ENCODE measurements around the gene IQSEC1.

Gene IQSEC1

DNA sequence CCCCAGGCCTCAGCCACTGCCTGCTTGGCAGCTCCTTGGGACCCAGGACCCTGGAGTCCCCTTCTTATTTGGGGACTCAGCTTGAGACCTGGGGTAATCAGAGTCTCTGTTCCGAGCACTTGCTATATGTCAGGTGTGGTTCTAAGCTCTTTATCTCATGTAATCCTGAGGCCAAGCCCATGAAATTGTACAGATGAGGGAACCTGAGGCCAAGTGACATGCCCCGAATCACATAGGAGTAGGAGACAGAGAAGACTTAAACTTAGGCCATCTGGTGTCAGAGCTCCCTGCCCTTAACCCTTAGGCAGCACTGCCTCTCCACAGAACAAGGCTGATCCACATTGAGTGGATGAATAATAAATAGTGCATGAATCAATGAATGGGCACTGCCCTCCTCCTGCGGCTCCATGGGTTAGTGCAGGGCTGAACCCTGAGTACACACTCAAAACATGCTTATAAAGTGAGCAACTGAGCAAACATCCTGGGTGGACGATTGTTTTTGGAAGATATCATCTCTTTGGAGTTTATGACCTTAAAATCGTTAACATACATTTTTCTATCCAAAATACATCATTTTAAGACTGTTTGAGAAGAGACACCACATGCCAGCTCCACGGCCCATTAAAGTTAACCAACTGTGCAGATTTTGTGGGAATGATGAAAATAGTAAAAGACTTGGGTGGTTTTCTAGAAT, 33.2 kb upstream of the IQSEC1 start:
- no peak for DNase-seq (ENCODE audit: low read depth)

DNA sequence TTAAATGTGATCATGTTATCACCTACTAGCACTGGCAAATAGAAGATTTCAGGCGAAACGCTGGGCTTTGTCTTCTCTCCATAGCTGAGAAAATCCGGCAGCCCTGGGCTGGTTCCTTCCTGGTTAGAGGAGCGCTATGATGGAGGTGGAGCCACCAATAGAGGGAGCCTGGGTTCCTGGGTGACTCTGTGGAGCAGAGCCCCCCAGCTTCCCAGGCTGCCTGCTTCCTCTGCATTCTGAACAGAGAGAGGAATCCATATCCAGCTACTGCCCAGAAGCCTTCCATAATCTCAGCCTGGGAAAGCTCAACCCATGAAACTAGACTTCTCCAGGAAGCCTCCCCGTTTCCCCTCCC, 32.6 kb upstream of the IQSEC1 start:
- no peak for DNase-seq (ENCODE audit: low read depth)

DNA sequence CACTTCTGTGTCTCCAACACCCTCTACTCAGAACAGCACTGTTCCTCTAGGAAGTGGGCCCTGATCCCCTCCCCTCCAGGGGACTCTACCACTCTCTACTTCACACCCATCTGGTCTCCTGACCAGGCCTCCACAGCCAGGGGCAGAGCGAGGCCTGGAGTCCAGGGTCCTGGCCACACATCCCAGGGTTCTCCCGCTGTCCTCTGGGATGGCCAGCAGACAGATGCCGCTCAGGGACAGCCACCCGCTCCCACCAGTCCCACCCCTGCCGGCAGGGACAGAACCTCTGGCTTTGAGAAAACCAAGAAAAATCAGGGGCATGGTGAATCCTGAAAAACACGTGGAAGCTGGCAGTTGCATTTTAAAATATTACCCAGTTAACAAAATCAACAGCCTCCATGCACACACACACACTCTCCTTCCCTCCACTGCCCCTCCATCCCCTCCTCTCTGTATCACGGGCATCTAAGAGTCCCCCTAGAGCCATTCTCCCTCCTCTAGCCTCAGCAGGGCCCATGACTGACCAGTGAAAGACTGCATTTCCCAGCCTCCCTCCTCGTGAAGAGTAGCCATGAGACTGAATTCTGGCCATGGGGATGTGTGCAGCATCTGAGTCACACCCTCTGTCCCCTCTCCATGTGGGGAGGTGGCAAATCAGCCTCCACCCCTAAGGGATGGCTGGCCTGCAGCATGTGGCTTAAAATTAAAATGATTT, 32.1 kb upstream of the IQSEC1 start:
- DNase-seq (ENCODE audit: low read depth) = no peak

DNA sequence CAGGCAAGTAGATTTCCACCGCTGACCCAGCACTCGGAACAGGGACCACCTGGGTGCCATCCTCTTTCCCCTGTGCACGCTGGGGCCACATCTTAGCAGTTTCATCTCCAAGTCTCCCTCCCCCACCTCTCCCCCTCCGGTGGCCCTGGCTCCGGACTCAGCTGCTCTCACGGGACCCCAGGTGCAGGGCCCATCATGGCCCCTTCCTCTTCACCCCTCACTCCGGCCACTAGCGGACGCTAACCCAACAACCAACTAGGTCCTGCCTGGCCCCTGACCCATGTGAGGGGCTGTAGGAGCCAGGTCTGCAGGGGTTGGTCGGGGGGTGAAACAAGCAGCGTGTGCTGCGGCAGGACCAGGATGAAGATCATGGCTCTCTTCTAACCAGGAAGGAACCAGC, 31.3 kb upstream of the IQSEC1 start:
- DNase-seq (ENCODE audit: low read depth) = no peak

DNA sequence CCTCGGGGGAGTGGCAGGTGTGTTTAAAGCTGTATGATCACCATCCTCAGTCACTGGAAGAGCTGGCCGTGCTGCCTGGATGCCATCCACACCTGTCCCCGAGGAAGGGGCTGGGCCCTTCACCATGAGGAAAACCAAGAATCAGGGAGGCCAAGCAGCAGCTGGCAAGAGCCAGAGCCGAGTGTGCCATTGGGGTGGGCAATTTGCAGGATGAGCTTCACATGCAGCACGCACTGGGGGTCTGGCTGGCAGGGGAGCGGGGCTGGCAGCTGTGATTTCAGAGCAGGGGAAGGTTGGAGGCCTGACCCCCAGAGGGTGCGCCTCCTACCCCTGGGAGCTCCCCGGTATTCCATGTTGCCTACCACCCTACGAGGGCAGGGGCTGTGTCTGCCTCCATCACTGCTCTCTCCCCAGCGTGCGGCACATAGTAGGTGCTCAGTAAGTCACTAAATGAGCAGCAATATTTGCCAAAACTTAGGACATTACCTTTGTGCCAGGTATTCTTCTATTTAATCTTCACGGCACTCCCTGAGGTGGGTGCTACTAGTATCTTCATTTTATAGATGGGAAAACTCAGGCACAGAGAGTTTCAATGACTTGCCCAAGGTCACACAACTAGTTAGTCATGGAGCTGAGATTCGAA, 30.3 kb upstream of the IQSEC1 start:
- no peak for DNase-seq (ENCODE audit: low read depth)

DNA sequence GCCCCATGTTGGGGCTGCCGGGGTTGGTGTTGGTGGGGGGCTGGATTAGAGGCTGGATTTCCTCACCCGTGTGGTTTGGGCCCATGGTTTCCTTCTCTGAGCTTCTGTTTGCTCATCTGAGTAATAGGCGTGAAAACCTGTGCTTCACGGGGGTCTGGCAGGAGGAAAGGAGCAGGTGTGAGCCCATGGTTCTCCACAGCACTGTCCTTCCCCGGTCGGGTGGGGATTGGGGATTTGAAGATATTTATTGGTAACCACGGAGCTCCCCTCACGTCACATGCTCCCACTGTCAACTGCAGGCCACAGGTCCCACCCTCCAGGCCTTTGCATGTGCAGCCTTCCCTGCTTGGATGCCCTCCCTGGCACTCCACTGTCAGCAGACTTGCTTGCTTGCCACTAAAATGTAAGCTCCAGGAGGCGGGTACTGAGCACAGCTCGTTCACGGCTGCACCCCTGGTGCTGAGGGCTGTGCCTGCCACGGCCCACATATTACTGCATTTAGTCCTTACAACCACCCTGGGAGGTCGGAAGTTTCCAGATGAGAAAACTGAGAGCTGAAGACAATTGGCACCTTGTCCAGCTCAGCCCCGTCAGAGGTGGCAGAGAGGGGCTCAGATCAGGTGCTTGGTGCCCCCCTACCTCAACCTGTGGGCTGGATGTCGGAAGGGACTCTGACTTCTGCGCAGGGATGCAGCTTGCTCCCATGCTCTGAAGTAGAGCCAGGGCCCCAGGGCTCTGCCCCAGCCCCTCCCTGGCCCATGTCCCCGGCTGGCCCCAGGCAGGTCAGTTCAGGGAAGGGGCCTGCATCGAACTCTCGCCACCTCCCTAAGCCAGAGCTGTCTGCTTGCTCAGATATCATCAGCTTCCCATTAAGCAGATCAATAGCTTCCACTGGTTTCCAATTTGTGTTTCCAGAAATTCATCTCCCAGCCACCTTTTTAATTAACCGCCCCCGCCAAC, 29.4 kb upstream of the IQSEC1 start:
- DNase-seq (ENCODE audit: low read depth) = no peak

DNA sequence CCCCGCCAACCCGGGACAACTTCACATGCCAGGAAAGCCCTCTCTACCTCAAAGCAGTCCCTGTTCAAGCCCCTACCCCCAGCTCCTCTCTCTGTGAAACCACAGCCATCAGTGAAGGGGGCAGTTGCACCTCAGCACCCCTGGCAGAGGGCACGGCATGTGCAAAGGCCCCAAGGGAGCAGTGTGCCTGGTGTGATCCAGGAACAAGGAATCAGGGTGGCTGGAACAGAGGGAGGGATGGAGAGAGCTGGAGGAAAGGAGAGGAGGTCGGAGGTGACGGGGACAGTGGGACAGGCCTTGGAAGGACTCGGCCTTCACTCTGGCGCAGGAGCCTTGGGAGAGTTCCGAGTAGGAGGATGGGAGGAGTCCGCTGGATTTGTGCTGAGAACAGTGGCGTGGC, 26.5 kb upstream of the IQSEC1 start:
- DNase-seq (ENCODE audit: low read depth) = no peak

DNA sequence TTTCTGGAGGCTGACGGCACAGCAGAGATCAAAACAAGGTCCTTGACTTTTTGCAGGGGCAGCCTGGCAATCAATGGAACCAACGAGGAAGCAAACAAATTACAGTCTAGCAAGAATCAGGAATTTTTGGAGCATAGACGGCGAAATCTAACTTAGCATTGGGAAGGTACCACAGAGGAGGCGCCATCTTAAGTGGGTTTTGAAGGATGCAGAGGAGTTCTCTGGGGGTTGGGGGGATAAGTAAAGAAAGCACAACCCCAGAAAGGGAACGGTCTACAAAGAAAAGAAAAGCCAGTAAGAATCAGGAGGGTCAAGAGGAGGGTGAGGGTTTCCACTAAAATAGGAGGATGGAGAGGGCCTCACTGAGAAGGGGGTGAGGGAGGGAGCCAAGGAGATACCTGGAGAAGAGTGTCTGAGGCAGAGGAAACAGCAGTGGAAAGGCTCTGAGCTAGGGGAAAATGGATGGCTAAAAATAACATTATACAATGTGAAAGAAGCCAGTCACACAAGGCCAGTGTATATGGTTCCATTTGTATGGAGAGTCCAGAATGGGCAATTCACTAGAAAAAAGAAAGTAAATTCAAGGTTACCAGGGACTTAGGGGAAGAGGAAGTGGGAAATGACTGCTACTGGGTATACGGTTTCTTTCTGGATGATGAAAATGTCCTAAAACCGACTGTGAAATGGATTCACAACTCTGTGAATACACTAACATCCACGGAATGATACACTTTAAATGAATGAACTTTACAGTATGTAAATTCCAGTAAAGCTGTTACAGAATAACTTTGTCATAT, 25.2 kb upstream of the IQSEC1 start:
- DNase-seq (ENCODE audit: low read depth) = no peak

DNA sequence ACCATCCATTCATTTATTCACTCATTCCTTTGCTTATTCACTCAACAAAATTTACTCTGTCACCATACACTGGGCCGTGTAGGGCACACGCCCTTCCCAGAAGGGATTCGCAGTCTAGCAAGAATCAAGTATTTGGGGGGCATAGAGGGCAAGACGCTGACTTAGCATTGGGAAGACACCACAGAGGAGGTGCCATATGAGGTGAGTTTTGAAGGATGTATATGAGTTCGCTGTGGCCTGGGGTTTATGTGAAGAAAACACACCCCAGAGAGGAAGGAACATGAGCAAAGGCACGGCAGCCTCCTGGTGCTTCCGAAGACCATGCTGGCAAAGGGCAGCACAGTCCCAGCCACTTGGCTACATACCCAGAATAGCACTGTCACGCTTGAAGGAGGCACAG, 23.1 kb upstream of the IQSEC1 start:
- no peak for DNase-seq (ENCODE audit: low read depth)

DNA sequence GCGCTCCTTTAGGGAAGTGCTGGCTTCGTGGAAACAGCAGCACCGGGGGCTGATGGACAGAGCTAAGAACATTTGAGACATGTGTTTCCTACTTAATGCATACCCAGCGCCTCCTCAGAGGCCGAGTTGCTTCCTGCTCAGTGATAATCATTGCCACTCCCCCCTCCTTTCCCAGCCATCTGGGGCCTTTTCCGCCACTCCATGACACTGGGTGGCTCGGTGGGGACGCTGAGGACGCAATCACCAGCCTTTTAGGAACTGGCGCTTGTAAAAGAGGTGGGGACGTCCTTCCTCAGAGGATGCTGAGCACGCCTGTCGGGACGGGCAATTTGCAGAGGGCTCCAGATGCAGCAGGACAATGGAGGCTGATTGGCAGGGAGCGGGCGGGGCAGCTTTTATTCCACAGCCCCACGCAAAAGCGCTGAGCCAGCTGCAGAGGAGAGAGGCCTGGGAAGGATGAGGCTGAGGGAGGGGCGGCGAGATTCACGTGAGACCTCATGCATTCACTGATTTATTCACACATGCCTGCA, 22.2 kb upstream of the IQSEC1 start:
- no peak for DNase-seq (ENCODE audit: low read depth)

DNA sequence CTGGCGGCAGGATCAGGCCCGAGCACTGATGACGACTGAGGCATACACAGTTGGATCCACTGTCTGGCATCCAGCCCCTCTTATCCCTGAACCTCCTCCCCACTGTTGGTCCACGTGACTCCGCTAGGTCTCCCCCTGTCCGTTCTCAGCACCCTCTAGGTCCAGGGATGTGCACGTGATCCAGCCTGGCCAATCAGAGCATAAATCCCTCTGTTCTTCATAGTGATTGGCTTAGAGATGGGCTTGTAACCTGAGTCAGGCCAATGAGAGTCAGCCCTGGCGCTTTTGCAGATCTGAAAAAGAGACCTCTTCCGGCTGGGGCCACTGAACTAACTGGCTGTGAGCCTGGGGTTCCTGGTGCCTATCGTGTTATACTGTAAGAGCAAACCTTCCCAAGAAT, 20.5 kb upstream of the IQSEC1 start:
- no peak for DNase-seq (ENCODE audit: low read depth)

DNA sequence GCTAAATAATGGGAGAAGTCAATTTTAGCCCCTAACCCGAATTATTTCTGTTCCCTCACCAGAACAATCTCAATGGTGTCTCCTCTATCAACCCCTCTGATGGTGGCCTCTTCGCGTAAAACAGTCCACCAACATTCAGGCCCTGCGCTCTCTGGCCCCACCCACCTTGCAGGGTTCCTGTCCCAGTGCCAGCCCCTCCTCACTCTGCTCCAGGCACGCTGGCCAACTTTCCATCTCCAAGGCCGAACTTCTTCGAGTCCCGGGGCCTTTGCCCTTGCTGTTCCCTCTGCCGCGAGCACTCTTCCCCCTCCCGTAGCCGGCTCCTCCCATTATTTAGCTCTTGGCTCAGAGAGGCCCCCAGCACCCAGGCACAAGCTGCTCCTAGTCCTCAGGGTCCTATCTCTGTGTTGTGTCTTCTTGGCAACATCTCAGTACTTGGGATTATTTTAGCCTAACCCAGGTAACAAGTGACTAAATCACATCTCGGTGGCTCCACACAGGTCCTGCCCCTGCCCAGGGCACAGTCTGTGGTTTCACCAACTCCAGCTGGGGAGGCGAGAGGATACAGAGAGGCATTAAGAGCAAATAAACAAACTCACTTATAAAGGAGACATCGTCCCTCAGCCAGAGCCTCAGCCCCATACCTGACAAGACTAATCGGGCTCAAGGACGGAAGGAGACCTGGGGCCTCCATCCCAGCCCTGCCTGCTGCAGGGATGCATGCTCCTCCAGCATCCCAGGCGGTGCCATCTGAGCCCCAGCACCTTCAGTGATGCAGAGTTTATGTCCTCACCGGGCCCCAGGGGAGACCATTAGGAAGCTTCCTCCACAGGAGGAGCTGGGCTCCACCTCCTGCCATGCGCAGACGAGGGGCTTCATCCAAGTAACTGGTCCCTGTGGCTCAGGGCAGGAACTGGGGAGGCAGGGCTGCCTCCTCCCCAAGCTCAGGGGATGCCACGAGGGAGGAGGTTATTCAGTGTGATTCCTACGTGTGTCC, 19.7 kb upstream of the IQSEC1 start:
- DNase-seq (ENCODE audit: low read depth) = no peak

DNA sequence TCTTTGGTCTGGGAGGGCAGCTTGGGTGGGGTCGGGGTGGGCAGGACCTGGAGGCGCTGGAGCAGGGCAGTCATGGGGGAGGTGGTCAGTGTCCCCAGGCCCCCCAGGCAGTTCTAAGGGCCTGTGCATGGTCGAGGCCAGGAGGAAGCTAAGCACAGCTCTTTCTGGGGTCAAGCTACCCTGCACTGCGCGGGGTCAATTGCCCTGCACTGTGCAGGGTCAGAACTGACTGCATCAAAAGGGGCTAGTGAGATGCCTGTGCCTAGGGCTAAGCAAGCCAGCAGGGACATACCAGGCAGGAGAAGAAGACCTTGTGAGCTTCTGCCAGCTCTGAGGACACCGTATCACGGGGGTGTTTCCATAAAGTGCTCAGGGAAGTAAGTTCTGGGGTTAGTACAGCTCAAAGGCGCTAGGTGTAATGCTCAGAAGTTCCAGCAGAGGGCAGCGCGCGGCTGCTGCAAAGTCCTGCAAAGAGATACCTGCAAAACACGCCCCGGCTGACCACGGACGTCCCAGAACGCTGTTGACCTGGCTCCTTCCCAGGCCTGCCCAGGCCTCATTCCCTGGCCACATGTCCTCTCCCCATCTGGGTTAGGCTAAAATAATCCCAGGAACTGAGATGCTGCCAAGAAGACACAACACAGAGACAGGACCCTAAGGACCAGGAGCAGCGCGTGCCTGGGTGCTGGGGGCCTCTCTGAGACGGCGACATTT, 18.8 kb upstream of the IQSEC1 start:
- DNase-seq (ENCODE audit: low read depth) = peak; percentile 61

DNA sequence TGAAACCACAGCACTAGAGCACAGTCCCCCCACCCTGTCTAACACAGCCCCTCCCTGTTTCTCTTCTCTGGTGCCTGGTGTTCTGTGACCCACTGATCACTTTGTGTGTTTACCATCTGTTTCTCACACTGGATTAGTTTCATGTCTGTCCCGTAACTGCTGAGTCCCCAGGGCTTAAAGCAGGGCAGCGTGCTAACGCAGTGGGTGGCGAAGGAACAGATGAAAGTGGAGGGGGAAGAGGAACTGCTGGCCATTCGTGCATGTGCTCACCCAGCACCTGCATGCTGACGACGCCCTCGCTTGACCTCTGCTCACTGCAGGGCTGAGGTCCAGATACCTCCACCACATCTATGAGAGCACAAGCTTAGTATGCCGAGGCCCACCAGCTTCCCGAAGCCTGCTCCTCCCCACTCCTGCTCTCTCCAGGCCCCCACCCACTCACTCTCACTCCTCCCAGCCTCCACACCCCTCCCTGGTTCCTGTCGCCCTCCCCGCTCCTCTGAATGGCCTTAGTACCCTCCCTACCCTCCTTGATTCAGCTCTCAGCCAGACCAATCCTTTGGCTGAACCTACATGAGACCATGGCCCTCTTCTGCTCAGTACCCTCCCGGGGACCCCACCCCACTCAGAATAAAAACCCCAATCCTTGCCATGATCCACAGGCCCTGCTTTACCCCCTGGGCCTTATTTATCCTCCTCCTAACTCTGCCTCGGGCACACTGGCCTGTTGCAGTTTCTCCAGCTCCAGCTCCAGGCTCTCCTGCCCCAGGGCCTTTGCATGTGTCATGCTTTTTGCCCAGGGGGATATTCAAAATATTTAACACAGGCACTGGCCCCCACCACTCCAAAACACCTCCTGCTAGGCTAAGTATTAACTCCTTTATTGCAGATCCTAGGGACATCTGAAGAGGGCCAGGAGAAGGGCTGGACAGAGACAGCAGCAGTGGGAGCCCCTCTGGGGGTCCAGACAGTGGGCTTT, 15.1 kb upstream of the IQSEC1 start:
- no peak for DNase-seq (ENCODE audit: low read depth)

DNA sequence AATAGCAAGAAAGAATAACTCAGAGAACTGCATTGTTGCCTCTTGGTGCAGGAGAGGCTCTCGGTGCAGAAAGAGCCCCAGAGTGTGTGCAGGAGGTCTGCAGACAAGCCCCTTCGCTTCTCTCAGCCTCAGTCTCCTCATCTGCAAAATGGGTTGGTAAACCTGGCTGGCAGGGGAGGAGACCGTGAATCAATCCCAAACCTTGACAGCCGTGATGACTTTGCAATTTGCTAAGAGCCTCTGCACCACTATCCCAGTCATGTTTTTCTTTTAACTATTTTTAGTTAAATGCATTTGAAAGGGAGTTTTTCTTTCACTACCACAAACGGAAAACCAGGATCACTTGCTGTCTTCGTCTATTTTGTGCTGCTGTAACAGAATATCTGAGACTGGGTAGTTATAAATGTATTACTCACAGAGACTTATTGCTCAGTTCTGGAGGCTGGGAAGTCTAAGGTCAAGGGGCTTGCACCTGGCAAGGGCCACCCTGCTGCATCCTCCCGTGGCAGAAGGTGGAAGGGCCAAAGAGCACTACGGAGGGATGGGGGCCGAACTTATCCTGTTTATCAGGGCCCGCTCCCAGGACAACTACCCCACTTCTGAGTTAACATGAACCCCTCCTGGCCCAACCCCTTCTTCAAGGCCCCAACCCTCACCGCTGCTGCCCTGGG, 14.2 kb upstream of the IQSEC1 start:
- DNase-seq (ENCODE audit: low read depth) = no peak

DNA sequence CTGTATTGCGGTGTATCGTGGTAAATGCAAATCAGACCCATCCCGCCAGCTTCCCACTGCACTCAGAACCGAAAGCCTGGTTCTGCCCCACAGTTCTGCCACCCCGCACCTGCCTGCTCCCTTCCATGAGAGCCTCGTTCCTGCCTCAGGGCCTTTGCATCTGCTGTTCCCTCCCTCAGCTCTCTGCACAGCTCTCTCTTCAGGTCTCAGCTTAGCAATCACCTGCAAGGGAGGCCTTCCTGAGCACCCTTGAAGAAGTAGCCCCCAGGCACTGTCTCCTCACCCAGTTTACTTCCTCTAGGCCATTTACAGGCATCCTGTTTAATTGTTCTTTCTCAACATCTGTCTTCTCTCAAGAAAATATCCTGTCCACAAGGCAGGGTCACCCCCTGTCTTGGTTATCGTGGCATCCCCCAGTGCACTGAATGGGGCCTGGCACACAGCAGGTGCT, 13.3 kb upstream of the IQSEC1 start:
- no peak for DNase-seq (ENCODE audit: low read depth)

DNA sequence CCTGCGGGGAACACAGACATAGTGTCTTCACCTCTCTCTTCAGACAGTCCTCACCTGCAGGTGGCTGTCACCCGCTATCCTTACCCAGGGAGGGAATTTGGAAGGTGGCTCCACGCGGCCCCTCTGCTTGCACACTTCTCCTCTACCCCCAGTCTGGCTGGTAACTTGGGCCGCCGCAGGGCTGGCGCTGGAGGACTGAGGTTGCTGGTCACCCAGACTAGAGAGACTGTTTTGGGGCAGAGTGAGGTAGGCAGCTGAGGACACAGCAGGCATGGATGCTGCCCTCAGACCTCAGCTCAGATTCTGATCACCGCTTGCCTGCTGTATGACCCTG, 12.6 kb upstream of the IQSEC1 start:
- no peak for DNase-seq (ENCODE audit: low read depth)
